Measurements from ENCODE around the gene PDSS2.
"Not testable (repeated sequence)": the region's sequence is repeated elsewhere in the genome, so short reads cannot be mapped to it uniquely, and the experiment has no call there.

Gene PDSS2, protein sequence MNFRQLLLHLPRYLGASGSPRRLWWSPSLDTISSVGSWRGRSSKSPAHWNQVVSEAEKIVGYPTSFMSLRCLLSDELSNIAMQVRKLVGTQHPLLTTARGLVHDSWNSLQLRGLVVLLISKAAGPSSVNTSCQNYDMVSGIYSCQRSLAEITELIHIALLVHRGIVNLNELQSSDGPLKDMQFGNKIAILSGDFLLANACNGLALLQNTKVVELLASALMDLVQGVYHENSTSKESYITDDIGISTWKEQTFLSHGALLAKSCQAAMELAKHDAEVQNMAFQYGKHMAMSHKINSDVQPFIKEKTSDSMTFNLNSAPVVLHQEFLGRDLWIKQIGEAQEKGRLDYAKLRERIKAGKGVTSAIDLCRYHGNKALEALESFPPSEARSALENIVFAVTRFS

DNA sequence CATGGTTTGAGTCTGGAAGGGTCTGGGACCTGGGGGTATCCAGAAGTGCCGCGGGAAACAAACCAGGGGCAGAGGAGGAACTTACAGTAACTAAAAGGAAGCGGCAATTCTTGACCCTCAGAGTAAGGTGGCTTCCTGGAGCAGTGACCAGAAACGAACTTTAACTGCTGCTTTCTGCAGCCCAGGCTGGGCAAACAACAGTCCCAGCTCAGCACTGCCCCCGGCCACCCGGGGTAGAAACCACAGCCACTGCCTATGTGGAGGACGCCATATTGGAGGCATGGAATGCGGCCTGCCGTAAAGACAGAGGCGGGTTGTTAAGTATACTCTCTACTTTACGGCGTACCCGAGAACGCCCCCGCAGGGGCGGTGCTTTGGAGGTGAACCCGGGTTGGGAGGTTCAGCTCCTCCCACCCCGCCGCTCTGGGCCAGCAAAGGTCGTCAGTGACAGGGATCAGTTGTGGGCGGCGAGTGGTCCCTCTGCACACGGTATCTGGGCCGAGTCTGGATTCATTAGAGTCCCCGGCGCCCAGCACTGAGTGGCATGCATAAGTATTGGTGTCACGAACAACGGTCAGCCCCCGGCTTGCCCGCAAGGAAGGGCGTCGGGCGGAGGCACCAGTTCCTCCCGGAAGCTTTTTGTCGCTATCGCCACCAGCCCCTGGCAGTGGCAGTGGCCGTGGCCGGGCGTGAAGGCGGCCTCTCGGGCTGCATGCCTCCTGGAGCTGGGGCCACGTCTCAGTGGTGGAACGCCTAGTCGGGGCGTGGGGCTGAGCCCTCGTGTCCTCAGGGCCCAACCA, at the start of gene PDSS2:
Gene PDSS2 (minus strand): TSS at position 282 of the 800 bp plus-strand sequence. CDS start 279 bp downstream, at position 3.
- peak; percentile 83 for DNase-seq (ENCODE audit: low read depth)

DNA sequence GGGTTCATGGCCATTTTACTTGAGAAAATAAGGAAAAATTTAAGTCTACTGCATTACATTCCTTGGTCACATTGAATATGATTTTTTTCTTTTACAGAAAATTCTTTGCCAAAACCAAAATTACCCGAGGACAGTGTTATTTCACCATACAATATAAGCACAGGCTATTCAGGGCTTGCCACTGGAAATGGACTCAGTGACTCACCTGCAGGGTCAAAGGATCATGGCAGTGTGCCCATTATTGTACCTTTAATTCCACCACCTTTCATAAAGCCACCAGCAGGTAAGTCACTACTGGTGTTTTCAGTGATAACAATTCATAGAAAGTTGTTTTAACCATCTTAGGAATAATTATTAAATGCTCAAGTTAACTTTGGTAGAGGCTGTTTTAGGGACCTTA, 46.8 kb upstream of the PDSS2 start:
- no peak for DNase-seq (ENCODE audit: low read depth)

DNA sequence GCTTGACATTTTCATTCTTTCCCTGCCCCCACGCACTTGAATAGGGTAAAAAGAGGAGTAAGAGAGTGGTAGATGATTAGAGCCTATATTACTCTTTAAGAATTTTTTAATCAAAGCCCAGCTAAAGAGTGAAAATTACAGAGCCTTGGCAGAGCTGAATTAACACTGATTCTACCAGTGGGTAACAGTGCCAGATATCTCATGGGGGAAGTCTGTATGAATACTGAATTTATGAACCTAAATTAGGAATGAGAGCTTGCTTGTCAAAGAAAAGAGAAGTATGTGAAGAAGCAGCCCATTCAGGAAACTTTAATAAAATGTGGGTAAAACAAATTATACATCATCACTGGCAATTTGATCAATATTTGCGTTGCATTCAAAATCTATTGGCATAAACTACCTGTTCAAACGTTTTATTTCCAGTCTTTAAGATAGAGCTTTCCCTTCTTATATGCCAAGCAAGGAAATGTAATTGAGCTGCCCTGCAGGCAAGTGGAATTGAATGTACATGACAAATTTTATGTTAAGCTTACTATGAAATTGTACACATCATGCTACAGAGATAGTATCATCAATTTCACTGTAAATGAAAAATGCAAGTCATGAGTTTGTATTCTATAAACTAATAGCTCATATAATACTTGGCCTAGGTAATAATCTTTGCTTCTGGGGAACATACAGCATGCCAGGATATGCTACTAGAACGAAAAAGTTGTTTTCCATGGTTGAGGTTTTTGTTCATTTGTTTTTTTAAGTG, 45.1 kb upstream of the PDSS2 start:
- DNase-seq (ENCODE audit: low read depth), result no peak

DNA sequence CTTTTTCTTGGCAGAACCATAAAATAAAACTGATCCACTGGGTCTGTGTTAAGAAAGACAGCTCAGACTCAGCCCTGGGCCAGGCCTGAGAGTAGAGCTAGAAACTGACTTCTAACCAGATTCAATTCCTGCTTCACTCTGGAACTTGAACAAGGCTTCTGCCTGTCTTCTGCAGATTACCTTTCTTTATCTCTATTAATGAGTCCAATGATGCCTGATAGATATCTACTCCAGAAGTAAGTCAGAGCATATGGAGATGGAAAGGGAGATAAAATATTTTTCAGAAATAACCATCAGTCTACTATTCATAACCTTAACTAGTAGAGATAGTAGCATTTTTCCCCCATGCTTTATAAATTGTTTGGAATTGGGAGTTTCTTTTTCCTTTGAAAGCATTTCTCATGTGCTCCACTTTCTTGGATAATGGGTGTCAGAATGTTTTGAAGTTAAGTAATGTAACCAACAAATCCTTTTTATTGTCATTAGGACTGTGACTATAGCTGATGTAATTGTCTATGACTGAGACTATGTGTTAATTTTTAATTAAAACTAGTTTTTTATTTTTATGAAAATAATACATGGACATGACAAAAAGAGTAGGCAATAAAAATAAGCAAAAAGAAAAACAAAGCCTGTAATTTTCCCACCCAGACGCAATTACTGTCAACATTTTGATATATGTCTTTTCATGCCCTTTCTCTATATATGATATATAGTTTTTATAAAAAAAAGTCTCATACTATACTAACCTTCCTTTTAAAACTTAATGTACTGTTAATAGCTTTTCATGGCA, 37.7 kb upstream of the PDSS2 start:
- no peak for DNase-seq (ENCODE audit: low read depth)

DNA sequence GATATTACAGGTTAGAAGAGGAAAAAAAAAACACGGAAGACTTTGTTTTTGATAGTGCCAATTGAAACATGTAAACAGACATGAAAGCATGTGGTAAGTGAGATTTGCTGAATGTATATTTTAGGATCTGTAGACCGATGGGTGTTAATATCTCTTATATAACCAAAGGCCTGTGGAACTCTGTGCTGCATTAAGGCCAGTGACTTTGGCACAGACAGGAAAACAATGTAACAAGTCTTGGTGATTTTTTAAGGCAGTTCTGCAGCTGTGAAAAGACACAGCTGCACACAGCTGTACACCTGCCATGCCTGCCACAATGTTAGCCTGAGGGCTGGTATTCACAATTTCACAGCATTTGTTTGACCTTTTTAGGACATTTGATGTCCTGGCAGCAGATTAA, 36.6 kb upstream of the PDSS2 start:
- no peak for DNase-seq (ENCODE audit: low read depth)

DNA sequence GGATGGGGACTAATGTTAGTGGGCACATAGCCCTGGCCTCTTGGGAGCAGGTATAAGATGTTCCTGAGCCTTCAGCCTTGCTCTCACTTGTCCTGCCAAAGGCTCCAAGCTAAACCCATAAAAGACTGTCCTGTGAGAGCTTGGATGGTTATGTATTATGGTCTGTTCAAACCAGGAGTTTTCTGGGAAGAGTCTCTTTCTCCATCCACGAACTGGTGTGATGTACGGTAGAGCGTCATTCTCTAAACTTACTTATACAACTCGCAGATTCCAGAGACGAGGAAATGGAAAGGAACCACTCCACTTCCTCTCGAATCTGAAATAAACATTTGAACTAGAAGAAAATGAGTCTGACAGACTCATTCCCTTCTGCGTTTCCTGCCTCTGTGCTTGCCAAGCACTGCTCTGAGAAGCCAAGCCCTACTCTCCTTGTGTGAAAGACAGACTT, 35.9 kb upstream of the PDSS2 start:
- no peak for DNase-seq (ENCODE audit: low read depth)

DNA sequence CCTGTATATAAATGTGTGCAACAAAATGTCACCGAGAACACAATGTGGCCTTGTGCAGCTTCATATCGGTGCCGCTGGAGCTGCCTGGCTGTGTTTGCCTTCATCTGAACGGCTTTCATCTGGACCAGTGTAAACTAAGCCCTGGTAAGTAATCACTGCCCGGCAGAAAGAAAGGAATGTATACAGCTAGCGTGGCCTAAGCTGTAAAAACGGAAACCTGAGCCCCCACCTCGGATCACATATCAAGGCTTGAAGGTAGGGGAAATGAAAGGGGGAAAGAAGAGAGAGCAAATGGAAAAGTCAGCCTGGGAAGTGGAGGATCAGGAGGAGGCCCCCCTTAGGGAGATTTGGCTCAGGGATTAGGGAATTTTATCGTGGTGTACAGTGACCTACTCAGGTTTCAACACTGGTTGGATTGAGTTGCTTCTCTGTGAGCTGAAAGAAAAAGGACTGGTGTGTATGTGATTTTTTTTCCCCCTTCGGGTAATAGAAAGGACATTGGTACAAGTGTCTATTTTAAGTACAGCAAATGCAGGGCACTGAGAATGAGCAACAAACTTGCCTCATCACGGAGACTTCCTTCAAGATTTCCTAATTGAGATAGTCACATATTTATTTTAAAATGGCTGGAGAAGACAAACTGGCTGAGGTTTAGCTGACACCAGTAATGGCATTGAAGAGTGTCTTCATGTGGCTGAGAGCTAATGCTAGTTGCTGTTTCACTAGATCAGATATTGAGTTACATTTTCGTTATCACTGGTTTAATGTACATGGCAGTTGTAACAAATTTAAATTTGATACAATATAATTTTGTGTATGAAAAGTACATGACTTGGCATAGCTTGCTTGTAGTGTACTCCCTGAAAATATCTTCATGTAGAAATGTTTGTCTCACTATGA, 34.0 kb upstream of the PDSS2 start:
- DNase-seq (ENCODE audit: low read depth), result no peak

DNA sequence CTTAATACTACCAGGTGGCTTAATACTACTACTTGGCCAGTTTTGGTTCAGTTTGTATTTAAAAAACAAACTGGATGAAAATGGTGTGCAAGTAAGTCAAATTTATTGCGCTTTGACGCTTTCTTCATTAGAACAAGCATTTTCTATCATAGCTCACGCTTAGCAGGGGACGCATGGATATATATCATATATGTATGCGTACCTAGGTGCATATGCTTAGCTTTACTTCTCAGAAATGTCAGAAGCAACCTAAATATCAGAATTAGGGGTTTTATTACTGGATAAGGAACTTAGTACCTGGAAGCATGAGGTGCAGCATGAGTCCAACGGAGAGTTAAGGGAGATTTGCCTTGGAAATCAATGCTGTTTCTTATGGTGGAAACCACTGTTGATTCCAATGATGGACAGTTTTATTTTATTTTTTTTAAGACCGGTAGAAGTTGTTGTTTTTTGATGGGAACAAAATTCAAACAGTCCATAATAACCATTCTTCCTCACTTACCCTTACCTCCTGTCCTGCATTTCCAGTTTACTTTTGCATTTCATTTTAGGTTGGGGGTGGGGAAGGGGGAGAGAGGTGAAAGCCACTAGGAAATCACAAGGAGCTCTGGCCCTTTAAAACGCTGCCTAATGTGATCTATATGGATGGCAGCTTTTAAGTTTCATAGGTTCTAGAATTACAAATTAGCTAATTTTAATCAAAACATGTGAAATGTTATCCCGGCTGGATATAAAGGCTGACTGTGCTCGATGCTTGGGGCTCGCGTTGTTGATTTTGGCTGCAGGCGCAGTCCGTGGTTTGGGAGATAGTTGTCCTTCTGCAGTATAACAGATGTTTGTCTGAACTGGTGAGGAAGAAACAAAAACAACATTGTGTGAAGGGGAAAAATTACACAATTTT, 32.6 kb upstream of the PDSS2 start:
- peak; percentile 14 for DNase-seq (ENCODE audit: low read depth)

DNA sequence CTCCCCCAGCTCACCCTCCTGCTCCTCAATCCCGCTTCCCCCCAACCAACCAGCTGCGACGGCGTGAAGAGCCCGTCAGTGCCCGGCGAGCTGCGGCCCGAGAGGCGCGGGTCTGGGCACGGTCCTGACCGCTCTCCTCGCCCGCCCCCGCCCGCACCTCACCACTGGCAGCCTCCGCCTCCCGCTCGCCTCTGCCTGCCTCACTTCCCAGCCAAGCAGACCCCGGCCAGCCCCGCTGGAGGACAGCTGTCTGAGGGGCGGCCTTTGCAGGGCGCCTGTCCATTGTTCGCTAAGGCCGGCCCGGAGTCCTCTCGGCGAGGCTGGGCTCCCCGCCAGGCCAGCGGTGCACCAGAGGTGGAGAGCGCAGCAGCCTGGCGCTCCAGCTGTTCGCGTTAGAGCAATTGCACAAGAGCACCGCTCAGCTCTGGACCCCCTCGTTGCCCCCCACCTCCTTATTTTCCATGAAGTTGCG, 31.8 kb upstream of the PDSS2 start:
- DNase-seq (ENCODE audit: low read depth), result no peak

DNA sequence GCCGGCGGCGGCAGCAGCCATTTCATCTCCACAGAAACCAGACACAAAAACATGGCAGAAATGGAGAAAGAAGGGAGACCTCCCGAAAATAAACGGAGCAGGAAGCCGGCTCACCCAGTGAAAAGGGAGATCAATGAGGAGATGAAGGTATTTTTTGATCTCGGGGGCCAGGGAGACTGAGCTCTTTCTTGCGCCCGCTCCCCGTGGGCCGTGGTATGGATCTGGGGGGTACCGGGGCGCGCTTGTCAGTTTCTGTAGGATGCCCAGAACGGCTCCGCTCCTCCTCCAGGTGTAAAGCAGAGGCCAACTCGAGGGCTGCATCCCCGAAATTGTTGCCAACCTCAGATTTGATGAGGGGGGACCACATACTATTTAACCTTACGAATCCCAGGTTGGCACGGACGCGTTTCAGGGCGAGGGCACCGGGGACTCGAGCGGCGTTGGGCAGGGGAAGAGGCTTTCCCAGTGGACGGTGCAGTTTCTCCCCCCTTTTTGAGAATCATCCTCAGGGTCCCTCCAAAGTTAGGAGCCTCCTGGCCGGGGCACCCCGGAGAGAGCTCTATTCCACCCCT, 31.3 kb upstream of the PDSS2 start:
- no peak for DNase-seq (ENCODE audit: low read depth)

DNA sequence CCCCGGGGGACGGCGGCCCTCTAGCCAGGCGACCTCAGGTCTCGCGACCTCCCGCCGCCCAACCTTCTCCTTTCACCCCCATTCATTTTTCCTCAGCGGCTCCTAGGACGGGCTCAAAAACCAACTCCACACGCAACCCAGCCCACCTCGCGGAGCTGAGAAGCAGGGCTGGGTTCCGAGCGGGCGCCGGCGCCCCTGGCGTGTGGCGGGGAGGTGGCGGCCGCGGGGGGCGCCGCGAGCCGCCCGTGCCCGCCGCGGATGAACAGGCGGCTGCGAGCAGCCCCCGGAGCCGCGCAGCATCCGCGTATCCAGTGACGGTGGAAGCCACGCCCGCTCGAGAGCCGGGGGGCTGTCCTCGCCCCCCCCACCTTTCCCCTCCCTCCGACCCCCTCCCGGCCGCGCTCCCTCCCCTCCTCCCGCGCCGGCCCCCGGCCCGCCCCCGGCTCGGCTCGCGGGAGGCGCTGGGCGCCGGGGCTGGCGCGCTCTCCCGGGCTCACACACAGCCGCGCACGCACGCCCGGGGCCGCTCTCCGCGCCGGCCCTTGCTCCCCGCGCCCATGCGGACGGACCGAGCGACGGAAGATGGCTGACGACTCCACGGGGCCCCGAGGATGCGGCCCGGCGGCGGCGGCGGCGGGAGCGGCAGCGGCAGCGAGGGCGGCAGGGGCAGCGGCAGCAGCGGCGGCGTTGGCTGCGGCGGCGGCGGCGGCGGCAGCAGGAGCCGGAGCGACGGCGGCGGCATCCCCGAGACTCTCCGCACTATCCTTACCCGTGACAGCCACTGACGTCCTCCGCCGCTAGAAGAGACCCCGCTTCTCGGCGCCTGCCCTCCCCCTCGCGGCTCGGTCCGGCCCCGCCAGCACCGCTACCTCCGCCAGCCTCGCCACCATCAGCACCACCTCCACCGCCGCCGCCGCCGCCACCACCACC, 30.5 kb upstream of the PDSS2 start, which contains the start of gene SOBP:
Gene SOBP (plus strand): TSS at position 482 of the 930 bp plus-strand sequence. CDS start 500 bp downstream, outside the sequence.
- DNase-seq (ENCODE audit: low read depth), result no peak

DNA sequence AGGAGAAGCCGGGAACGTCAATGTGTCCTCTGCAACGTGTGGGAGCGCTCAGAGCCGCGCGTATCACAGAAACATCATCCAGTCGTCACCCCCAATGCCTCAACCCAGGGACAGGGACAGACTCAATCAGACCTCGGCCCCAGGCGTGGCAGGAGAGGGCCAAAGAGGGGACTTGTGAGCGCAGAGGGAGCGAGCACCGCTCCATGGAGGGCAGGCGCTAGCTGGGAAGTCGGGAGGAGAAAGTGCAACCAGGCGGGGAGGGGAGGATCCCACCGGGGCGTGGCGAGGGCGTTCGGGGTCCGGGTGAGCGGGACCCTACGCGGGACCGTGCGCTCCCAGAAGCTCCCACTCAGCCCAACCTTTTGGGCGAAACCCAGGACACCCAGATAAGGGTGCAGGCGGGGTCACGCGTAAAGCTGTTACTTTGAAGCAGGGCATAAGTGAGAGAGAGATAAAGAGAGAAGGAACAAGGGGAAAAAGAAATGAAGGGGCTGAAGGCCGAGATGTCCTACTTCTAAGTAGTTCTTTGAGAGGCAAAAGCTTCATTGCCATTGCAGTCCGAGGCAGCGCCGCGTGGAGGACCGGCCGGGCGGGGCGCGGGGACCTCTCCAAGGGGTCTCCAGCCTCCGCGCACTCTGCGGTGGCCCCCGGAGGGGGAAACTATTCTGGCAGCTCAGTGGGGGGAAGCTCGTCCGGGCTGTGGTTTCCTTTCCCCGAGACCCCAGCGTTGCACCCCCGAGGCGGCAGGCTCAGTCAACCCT, 29.7 kb upstream of the PDSS2 start:
- no peak for DNase-seq (ENCODE audit: low read depth)

DNA sequence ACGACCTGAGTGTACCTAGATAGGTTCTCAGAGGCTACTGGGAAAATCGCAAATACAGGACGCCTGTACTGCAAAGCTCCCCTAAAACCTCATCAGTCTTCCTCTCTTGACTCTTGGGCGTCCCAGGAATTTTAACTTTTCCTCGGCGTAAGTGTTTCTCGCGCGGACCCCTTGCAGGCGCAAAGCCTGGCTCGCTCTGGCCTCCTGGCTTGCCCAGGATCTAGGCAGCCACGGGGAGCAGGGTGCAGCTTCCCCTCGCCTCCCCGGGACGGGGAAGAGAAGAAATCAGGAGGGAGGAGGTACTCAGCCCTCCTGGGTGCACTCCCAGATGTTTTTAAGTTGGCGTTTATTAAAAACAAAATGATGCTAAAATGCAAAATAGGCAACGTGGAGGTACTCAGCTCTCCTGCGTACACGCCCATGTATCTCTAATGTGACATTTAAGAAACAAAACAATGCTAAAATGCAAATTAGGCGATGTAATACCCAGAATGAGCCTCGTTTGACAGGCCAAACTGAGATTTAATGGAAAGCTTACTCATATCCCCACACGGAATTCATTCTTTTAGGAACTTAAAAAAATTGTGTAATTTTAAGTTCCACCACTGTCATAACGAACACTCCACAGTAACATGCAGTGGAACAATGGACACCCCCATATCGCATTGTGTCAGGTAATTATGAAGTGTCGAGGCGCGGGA, 29.0 kb upstream of the PDSS2 start:
- no peak for DNase-seq (ENCODE audit: low read depth)

DNA sequence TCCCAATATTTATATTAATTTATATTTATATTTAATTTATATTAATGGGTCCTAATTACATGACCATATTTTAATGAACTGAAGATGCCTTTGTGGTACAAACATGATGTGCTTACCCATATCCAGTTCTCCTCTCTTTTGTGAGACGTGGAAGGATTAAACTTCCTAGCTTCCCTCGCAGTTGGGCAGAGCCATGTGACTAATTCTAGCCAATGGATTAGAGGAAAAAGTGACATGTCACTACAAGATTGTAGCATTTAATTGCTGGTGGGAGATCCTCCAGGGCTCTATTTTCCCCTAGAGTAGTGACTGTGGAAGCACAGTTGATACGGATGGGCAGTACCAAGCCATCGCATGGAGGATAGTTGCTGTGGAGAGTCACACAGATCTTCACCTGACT, 25.8 kb upstream of the PDSS2 start:
- no peak for DNase-seq (ENCODE audit: low read depth)

DNA sequence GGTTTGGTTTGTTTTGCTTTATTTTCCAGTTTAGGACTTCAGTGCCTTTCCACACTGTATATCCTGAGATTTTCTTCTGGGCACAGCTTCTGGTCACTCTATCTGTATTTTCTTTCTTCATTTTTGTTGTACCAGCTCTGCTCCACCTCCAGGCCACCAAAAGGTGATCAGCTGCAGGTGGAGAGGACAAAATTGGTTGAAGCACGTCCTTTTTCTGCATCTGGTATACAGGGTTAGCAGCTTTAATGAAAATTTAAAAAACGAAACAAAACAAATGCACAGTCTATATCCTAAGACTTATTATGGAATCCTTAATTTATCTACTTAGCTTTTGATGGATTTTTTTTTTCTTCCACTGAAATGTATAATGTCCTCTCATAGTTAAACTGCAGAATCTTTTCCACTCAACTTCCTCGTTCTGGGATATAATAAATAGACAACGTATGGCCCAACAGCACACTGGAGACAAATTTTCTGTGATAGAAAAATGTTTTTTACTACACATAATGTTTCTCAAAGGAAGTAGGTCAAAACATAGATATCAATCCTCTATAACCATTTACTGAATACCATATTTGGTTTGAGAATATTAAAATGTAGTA, 19.8 kb upstream of the PDSS2 start:
- no peak for DNase-seq (ENCODE audit: low read depth)

DNA sequence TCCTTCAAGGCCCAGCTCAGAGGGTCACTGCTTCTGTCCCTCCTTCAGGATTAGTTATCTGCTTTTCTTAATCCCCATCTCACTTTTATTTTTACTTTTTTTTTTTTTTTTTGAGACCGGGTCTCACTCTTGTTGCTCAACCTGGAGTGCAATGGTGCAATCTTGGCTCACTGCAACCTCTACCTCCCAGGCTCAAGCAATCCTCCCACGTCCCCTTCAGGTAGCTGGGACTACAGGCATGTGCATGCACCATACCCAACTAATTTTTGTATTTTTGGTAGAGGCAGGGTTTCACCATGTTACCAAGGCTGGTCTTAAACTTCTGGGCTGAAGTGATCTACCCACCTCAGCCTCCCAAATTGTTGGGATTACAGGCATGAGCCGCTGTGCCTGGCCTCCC, 16.5 kb upstream of the PDSS2 start:
- not testable (repeated sequence) for DNase-seq (ENCODE audit: low read depth)

All from GM04503 (cell line).